Nephron (organoid): ENCODE results near the gene TRIL.

ENCODE experiments used
- H3K27ac Mint-ChIP-seq, 3 experiments: 2 replicates each; pipeline ENCODE4 v1.8.0; 2020; ENCODE audit warnings: mixed read lengths in 3 of 3, mild to moderate bottlenecking in 2 of 3, moderate library complexity in 1 of 3
- H3K27me3 Mint-ChIP-seq: 2 replicates; pipeline ENCODE4 v1.8.0; 2021; ENCODE audit warnings: low read depth, mild to moderate bottlenecking, moderate library complexity, mixed read lengths
- H3K36me3 Mint-ChIP-seq: 2 replicates; pipeline ENCODE4 v1.8.0; 2020; ENCODE audit warnings: low read depth, mixed read lengths
- H3K4me1 Mint-ChIP-seq: 2 replicates; pipeline ENCODE4 v1.8.0; 2020; ENCODE audit warnings: mixed read lengths
- H3K4me3 Mint-ChIP-seq, 3 experiments: 2 replicates each; pipeline ENCODE4 v1.8.0; 2020; ENCODE audit warnings: mild to moderate bottlenecking in 3 of 3, mixed read lengths in 3 of 3, moderate library complexity in 2 of 3
- H3K9me3 Mint-ChIP-seq: 2 replicates; pipeline ENCODE4 v1.8.0; 2020; ENCODE audit warnings: mixed read lengths
- CTCF ChIP-seq, 3 experiments: fragments of 200-600 bp; sonication (generic); IDR thresholded peaks; one replicate each; pipeline ENCODE4 v1.5.0; 2021; ENCODE audit warnings: antibody characterized with exemption in 3 of 3; ENCODE audit not compliant: unreplicated experiment in 3 of 3

Gene TRIL

DNA sequence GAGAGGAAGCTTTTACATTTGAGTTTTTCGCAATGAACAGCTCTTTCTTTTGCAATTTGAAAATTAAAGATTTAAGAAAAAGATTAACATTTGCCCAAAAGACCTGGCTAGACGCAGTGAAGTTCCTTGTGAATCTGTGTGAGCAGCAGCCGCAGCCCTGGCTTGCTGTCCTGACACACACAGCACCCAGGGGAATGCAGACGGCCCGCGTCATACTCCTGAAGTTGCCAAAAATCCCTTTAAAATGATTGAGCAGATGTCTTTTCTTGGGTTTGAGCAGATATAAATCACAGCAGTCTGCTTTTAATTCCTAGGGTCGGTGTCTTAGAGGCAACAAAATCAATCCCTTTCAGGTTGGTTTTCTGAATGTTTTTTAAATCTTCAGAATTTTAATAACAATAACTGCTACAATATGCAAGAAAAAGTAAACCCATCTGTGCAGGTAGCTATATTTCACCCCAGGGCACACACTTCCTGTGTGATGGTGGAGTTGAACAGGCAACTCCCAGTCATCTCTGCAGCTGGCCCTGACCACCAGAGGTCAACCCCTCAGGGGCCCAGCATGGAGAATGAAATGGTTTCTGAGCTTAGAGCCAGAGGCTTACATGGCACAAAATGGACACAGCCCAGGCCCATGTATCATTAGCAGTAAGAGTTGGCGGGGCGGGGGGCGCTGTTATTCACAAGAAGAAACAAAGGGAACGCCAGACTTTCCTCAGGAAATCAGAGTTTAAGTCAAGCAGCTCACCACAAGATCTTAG lies 32.2 kb upstream of the TRIL start:
- Mint-ChIP-seq H3K27me3 (no peaks in the 10 kb centered on the region), H3K9me3 (no peaks in the 10 kb centered on the region), H3K4me3 (no peak overlapping the region), H3K4me1 (peaks cover 65% of the 10 kb centered on the region), H3K36me3 (no peaks in the 10 kb centered on the region), H3K27ac (peak overlapping the region in 2 of 3 experiments; percentile 39 to 41)
- TF ChIP-seq CTCF (IDR thresholded peaks at IDR 0.05; ENCODE audit: unreplicated experiment in 3 of 3), result no peak

- peaks cover 73% of the 10 kb centered on the region for H3K4me1 Mint-ChIP-seq
- H3K36me3 Mint-ChIP-seq, result no peaks in the 10 kb centered on the region
- H3K4me3 Mint-ChIP-seq, result no peak overlapping the region
- H3K9me3 Mint-ChIP-seq, result no peaks in the 10 kb centered on the region
- no peak for TF ChIP-seq CTCF (IDR thresholded peaks at IDR 0.05; ENCODE audit: unreplicated experiment in 3 of 3)
- H3K27ac Mint-ChIP-seq, result peak overlapping the region; percentile 26 to 41 (median 28)
- no peaks in the 10 kb centered on the region for H3K27me3 Mint-ChIP-seq
These were observed 31.3 kb upstream of the TRIL start for GRCh38 chr7:28989211-28989980.

GRCh38 chr7:28988810-28989209 lies 30.7 kb upstream of the TRIL start:
- no peak overlapping the region for H3K4me3 Mint-ChIP-seq
- H3K4me1 Mint-ChIP-seq, result peaks cover 77% of the 10 kb centered on the region
- H3K27me3 Mint-ChIP-seq, result no peaks in the 10 kb centered on the region
- H3K36me3 Mint-ChIP-seq, result no peaks in the 10 kb centered on the region
- peak overlapping the region in 2 of 3 experiments; percentile 26 for H3K27ac Mint-ChIP-seq
- TF ChIP-seq CTCF (IDR thresholded peaks at IDR 0.05; ENCODE audit: unreplicated experiment in 3 of 3), result no peak
- no peaks in the 10 kb centered on the region for H3K9me3 Mint-ChIP-seq

GRCh38 chr7:28988091-28988490 lies 30.0 kb upstream of the TRIL start:
- TF ChIP-seq CTCF (IDR thresholded peaks at IDR 0.05; ENCODE audit: unreplicated experiment in 3 of 3), result no peak
- Mint-ChIP-seq H3K36me3 (no peaks in the 10 kb centered on the region), H3K27me3 (no peaks in the 10 kb centered on the region), H3K9me3 (no peaks in the 10 kb centered on the region), H3K4me3 (no peak overlapping the region), H3K27ac (peak overlapping the region; percentile 3 to 59 (median 42)), H3K4me1 (peaks cover 79% of the 10 kb centered on the region)

DNA sequence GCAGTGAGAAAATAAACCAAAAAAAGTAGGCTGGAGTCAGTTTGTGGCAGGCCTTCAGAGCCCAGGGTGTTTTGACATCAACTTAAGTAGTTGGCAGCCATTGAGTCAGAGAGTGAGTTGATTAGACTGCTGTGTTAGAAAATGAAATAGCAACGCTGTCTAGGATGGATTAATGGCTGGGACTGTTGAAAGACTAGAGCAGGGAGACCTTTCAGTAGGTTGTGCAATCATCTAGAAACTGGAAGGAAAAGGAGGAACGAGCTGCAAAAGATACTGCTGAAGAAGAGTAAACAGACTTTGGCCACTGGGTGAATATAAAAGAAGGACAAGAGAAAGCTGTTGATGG lies 28.6 kb upstream of the TRIL start:
- H3K36me3 Mint-ChIP-seq, result no peaks in the 10 kb centered on the region
- H3K27ac Mint-ChIP-seq, result peak overlapping the region; percentile 42 to 84 (median 55)
- TF ChIP-seq CTCF (IDR thresholded peaks at IDR 0.05; ENCODE audit: unreplicated experiment in 3 of 3), result no peak
- peak overlapping the region in 1 of 3 experiments; percentile 0 for H3K4me3 Mint-ChIP-seq
- H3K27me3 Mint-ChIP-seq, result no peaks in the 10 kb centered on the region
- peaks cover 72% of the 10 kb centered on the region for H3K4me1 Mint-ChIP-seq
- no peaks in the 10 kb centered on the region for H3K9me3 Mint-ChIP-seq
